K562 (cell line): ENCODE data around the gene C1orf74. TPM values are rescaled to one million over a fixed set of nuclear protein-coding genes. Genes with fewer than 3 reads are reported as not detected.

Experiments used
- CTBP1 ChIP-seq: fragments of 450-650 bp; IDR thresholded peaks from 2 replicates; pipeline ENCODE4 v1.6.1; 2016; ENCODE audit warnings: borderline replicate concordance
- FOXJ3 ChIP-seq: sonication (generic); formaldehyde crosslinking; IDR thresholded peaks from 2 replicates; pipeline ENCODE4 v1.4.0; 2020; ENCODE audit warnings: mild to moderate bottlenecking, missing genetic modification reagents
- HDAC2 ChIP-seq: fragments of 450-650 bp; IDR thresholded peaks from 2 replicates; pipeline ENCODE4 v1.6.1; 2016; ENCODE audit warnings: mild to moderate bottlenecking
- HLTF ChIP-seq: fragments of 450-650 bp; IDR thresholded peaks from 2 replicates; pipeline ENCODE4 v1.6.1; 2016
- KDM5B ChIP-seq: fragments of 200-600 bp; sonication (generic); IDR thresholded peaks from 2 replicates; pipeline ENCODE4 v1.6.1; 2012; ENCODE audit warnings: low read depth, mild to moderate bottlenecking, moderate library complexity, low read length, control low read depth, inconsistent platforms; ENCODE audit not compliant: insufficient replicate concordance
- LARP7 ChIP-seq: fragments of 450-650 bp; IDR thresholded peaks from 2 replicates; pipeline ENCODE4 v1.6.1; 2016
- MCM3 ChIP-seq: fragments of 450-650 bp; IDR thresholded peaks from 2 replicates; pipeline ENCODE4 v1.6.1; 2016
- NFXL1 ChIP-seq: fragments of 450-650 bp; formaldehyde crosslinking; IDR thresholded peaks from 2 replicates; pipeline ENCODE4 v1.4.0; 2021; ENCODE audit warnings: mild to moderate bottlenecking
- OTX1 ChIP-seq: fragments of 450-650 bp; formaldehyde crosslinking; IDR thresholded peaks from 2 replicates; pipeline ENCODE4 v1.4.0; 2022; ENCODE audit warnings: mild to moderate bottlenecking
- TCF3 ChIP-seq: sonication (generic); formaldehyde crosslinking; IDR thresholded peaks from 2 replicates; pipeline ENCODE4 v1.4.0; 2020; ENCODE audit warnings: mild to moderate bottlenecking, missing genetic modification reagents
- TCFL5 ChIP-seq: fragments of 250-450 bp; sonication (Bioruptor Pico); conservative IDR thresholded peaks from 2 replicates; pipeline ENCODE4 v1.6.1; 2021; ENCODE audit warnings: mild to moderate bottlenecking, moderate library complexity, matching md5 sums
- YBX1 ChIP-seq: fragments of 450-650 bp; IDR thresholded peaks from 2 replicates; pipeline ENCODE4 v1.7.1; 2016; ENCODE audit warnings: mild to moderate bottlenecking
- ZC3H8 ChIP-seq: fragments of 450-650 bp; IDR thresholded peaks from 2 replicates; pipeline ENCODE4 v1.6.1; 2017
- ZFPM2 ChIP-seq: fragments of 250-450 bp; sonication (Bioruptor Pico); IDR thresholded peaks from 2 replicates; pipeline ENCODE4 v1.5.1; 2022; ENCODE audit warnings: mild to moderate bottlenecking
- ZNF143 ChIP-seq: sonication (generic); formaldehyde crosslinking; IDR thresholded peaks from 2 replicates; pipeline ENCODE4 v1.9.0; 2022; ENCODE audit warnings: mild to moderate bottlenecking, missing genetic modification reagents
- ZNF239 ChIP-seq: fragments of 250-450 bp; sonication (Bioruptor Pico); IDR thresholded peaks from 2 replicates; pipeline ENCODE4 v1.4.0; 2020; ENCODE audit warnings: mild to moderate bottlenecking
- ZNF551 ChIP-seq: fragments of 250-450 bp; sonication (Bioruptor Pico); IDR thresholded peaks from 2 replicates; pipeline ENCODE4 v1.5.0; 2021; ENCODE audit warnings: mild to moderate bottlenecking, moderate library complexity
- ZNF766 ChIP-seq: fragments of 200-800 bp; sonication (Bioruptor generic); conservative IDR thresholded peaks from 2 replicates; pipeline ENCODE4 v1.6.1; 2016; ENCODE audit warnings: missing genetic modification characterization, missing compliant biosample characterization
- polyA plus RNA-seq, 8 experiments: library from polyadenylated mRNA; depleted of rRNA in 4 of 8; stranded (reverse) in 5 of 8; unstranded in 3 of 8; fragments of >200 nt; fragmentation: Nextera tagmentation in 2 of 8; fragmentation: Illumina TruSeq in 1 of 8; extraction: Ambion mirVana in 2 of 8; extraction: Trizol in 1 of 8; gene quantifications; 2 replicates each; pipeline versions ENCODE4 v1.2.1 to v1.2.3, GENCODE V29; 2011 to 2014; ENCODE audit warnings: inconsistent platforms in 1 of 8, missing spikeins in 1 of 8
- total RNA-seq, 7 experiments: library from RNA; depleted of rRNA in 6 of 7; stranded (reverse); fragments of >200 nt in 6 of 7; fragmentation: Illumina TruSeq in 2 of 7; extraction: Trizol in 2 of 7; gene quantifications; 2 replicates each; pipeline versions ENCODE4 v1.2.1 to v1.2.3, GENCODE V29; 2011 to 2021; ENCODE audit warnings: low replicate concordance in 1 of 7
- TF ChIP-seq, protein P1 (sequence below): fragments of 450-650 bp; formaldehyde crosslinking; IDR thresholded peaks from 2 replicates; pipeline ENCODE4 v1.4.0; 2020; ENCODE audit warnings: mild to moderate bottlenecking
- TF ChIP-seq, protein P2 (sequence below): fragments of 200-600 bp; sonication (generic); IDR thresholded peaks from one replicate; pipeline ENCODE4 v1.6.1; 2012; ENCODE audit warnings: mild to moderate bottlenecking, low read depth, low read length, inconsistent platforms

Gene C1orf74
- total and polyA plus RNA-seq, 9 of the 15 experiments (the other 6 are each of a cell fraction or from before 2014, with no cell fraction given), result 4.0 to 7.6 (median 5.7) TPM

DNA sequence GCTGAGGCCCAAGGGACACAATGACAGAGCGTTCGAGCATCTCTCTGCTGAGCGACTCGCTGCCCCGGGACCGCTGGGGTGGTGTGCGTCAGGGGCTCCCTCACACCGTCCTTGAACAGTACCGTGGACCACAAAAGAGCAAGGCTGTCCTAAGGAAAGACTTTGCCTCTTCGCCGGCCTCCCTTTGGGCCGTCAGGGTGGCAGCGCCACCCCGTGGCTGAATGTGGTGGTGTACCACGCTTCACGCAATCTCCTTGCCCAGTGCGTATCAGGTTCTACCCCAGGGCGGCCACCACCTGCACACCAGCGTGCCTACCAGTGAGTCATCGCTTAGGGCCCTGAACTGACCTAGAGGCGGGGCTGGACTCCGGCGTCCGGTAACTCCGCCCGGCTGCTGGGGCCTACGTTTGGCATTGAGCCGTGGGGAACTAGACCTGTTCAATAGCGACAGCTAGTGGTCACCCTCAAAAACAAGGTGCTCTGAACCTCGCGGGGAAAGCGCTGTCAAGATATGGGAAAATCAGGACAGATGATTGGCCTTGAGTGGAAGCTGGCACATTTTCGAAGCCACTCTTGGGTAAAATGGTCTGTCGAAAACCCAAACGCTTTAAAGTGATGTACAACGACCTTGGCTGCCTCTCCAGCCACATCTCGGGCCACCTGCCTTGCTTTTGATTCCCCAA, 36.6 kb downstream of the C1orf74 start (continued):
- no peak for TF ChIP-seq KDM5B
- TF ChIP-seq ZFPM2 (CRISPR knock-in tag), result no peak
- TF ChIP-seq TCFL5 (CRISPR knock-in tag), result no peak
- no peak for TF ChIP-seq ZNF551
- peak; percentile 15; the same call in 1 of the 2 replicates for TF ChIP-seq HLTF
- no peak for TF ChIP-seq YBX1
- TF ChIP-seq CTBP1, result peak; percentile 98
- TF ChIP-seq, protein P1, sequence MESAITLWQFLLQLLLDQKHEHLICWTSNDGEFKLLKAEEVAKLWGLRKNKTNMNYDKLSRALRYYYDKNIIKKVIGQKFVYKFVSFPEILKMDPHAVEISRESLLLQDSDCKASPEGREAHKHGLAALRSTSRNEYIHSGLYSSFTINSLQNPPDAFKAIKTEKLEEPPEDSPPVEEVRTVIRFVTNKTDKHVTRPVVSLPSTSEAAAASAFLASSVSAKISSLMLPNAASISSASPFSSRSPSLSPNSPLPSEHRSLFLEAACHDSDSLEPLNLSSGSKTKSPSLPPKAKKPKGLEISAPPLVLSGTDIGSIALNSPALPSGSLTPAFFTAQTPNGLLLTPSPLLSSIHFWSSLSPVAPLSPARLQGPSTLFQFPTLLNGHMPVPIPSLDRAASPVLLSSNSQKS, result no peak
- TF ChIP-seq MCM3, result no peak
- TF ChIP-seq HDAC2, result peak; percentile 87
- TF ChIP-seq LARP7, result no peak
- no peak for TF ChIP-seq FOXJ3 (CRISPR knock-in tag)
- no peak for TF ChIP-seq ZNF239
- no peak for TF ChIP-seq NFXL1 (CRISPR knock-in tag)
- no peak for TF ChIP-seq ZNF766
- TF ChIP-seq, protein P2, sequence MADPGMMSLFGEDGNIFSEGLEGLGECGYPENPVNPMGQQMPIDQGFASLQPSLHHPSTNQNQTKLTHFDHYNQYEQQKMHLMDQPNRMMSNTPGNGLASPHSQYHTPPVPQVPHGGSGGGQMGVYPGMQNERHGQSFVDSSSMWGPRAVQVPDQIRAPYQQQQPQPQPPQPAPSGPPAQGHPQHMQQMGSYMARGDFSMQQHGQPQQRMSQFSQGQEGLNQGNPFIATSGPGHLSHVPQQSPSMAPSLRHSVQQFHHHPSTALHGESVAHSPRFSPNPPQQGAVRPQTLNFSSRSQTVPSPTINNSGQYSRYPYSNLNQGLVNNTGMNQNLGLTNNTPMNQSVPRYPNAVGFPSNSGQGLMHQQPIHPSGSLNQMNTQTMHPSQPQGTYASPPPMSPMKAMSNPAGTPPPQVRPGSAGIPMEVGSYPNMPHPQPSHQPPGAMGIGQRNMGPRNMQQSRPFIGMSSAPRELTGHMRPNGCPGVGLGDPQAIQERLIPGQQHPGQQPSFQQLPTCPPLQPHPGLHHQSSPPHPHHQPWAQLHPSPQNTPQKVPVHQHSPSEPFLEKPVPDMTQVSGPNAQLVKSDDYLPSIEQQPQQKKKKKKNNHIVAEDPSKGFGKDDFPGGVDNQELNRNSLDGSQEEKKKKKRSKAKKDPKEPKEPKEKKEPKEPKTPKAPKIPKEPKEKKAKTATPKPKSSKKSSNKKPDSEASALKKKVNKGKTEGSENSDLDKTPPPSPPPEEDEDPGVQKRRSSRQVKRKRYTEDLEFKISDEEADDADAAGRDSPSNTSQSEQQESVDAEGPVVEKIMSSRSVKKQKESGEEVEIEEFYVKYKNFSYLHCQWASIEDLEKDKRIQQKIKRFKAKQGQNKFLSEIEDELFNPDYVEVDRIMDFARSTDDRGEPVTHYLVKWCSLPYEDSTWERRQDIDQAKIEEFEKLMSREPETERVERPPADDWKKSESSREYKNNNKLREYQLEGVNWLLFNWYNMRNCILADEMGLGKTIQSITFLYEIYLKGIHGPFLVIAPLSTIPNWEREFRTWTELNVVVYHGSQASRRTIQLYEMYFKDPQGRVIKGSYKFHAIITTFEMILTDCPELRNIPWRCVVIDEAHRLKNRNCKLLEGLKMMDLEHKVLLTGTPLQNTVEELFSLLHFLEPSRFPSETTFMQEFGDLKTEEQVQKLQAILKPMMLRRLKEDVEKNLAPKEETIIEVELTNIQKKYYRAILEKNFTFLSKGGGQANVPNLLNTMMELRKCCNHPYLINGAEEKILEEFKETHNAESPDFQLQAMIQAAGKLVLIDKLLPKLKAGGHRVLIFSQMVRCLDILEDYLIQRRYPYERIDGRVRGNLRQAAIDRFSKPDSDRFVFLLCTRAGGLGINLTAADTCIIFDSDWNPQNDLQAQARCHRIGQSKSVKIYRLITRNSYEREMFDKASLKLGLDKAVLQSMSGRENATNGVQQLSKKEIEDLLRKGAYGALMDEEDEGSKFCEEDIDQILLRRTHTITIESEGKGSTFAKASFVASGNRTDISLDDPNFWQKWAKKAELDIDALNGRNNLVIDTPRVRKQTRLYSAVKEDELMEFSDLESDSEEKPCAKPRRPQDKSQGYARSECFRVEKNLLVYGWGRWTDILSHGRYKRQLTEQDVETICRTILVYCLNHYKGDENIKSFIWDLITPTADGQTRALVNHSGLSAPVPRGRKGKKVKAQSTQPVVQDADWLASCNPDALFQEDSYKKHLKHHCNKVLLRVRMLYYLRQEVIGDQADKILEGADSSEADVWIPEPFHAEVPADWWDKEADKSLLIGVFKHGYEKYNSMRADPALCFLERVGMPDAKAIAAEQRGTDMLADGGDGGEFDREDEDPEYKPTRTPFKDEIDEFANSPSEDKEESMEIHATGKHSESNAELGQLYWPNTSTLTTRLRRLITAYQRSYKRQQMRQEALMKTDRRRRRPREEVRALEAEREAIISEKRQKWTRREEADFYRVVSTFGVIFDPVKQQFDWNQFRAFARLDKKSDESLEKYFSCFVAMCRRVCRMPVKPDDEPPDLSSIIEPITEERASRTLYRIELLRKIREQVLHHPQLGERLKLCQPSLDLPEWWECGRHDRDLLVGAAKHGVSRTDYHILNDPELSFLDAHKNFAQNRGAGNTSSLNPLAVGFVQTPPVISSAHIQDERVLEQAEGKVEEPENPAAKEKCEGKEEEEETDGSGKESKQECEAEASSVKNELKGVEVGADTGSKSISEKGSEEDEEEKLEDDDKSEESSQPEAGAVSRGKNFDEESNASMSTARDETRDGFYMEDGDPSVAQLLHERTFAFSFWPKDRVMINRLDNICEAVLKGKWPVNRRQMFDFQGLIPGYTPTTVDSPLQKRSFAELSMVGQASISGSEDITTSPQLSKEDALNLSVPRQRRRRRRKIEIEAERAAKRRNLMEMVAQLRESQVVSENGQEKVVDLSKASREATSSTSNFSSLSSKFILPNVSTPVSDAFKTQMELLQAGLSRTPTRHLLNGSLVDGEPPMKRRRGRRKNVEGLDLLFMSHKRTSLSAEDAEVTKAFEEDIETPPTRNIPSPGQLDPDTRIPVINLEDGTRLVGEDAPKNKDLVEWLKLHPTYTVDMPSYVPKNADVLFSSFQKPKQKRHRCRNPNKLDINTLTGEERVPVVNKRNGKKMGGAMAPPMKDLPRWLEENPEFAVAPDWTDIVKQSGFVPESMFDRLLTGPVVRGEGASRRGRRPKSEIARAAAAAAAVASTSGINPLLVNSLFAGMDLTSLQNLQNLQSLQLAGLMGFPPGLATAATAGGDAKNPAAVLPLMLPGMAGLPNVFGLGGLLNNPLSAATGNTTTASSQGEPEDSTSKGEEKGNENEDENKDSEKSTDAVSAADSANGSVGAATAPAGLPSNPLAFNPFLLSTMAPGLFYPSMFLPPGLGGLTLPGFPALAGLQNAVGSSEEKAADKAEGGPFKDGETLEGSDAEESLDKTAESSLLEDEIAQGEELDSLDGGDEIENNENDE, result no peak
- no peak for TF ChIP-seq ZNF143
- TF ChIP-seq TCF3 (CRISPR knock-in tag), result peak; percentile 59
- no peak for TF ChIP-seq OTX1
- TF ChIP-seq ZC3H8, result no peak
